Omental fat pad (tissue), 4 donors: ENCODE measurements around the gene GJA3. TPM values are rescaled to one million over a fixed set of nuclear protein-coding genes. Genes with fewer than 3 reads are reported as not detected.

ENCODE experiments used
- ATAC-seq: fragments of 150-250 bp; one replicate; pipeline ENCODE4 v1.9.1; 2016; ENCODE audit warnings: mild to moderate bottlenecking, moderate library complexity; ENCODE audit not compliant: low FRiP score
- DNase-seq: peaks from one replicate; pipeline ENCODE4 v3.0.0-alpha.2; 2019; ENCODE audit warnings: low spot score
- CTCF ChIP-seq, 3 donors: fragments of 450-650 bp; IDR thresholded peaks; one replicate each; pipeline ENCODE4 v1.5.1; 2016 to 2017; ENCODE audit warnings: antibody characterized with exemption in 3 of 3, mild to moderate bottlenecking in 3 of 3, moderate library complexity in 2 of 3
- total RNA-seq, 4 donors: library from RNA; depleted of rRNA; stranded (reverse); fragments of >200 nt; gene quantifications; one replicate each; pipeline ENCODE4 v1.1.0, GENCODE V29; 2016

The GJA3 gene
- total RNA-seq, 4 donors from 2014 or later = 0.19 to 1.6 (median 0.60) TPM; not detected in 1

GRCh38 chr13:20190481-20191310 lies 29.8 kb upstream of the GJA3 start:
- DNase-seq (no peak), ATAC-seq (peak; percentile 45)
- no peak for TF ChIP-seq CTCF (IDR thresholded peaks at IDR 0.05)

GRCh38 chr13:20190076-20190475 lies 29.2 kb upstream of the GJA3 start:
- TF ChIP-seq CTCF (IDR thresholded peaks at IDR 0.05) = no peak
- no peak for DNase-seq
- no peak for ATAC-seq

- ATAC-seq = no peak
- TF ChIP-seq CTCF (IDR thresholded peaks at IDR 0.05) = no peak
- no peak for DNase-seq
Measured at GRCh38 chr13:20188667-20189553, 28.1 kb upstream of the GJA3 start.

- no peak for DNase-seq
- ATAC-seq = no peak
- no peak for TF ChIP-seq CTCF (IDR thresholded peaks at IDR 0.05)
Measured at GRCh38 chr13:20186771-20187170, 25.9 kb upstream of the GJA3 start.

GRCh38 chr13:20185366-20186056 lies 24.7 kb upstream of the GJA3 start:
- DNase-seq = no peak
- no peak for ATAC-seq
- TF ChIP-seq CTCF (IDR thresholded peaks at IDR 0.05) = no peak

- peak in 1 of 3 donors; percentile 23 for TF ChIP-seq CTCF (IDR thresholded peaks at IDR 0.05)
- peak; percentile 88 for ATAC-seq
- no peak for DNase-seq
Measured at GRCh38 chr13:20182231-20182846, 21.5 kb upstream of the GJA3 start.
